Esophagus squamous epithelium (tissue), 5 donors: Measurements from ENCODE around the gene IRX5. TPM values are rescaled to one million over a fixed set of nuclear protein-coding genes. Genes with fewer than 3 reads are reported as not detected.
A peak's percentile ranks its signal among the peaks of the same experiment; 100 is the strongest.

Source experiments
- DNase-seq: peaks from one replicate; lab custom pipeline; 2025; lab: John Stamatoyannopoulos, UW
- H3K27ac ChIP-seq, 4 donors: fragments of 200-600 bp; sonication (generic); one replicate each; pipeline ENCODE4 v1.5.1; 2016 to 2019; ENCODE audit warnings: mild to moderate bottlenecking in 1 of 4
- H3K27me3 ChIP-seq, 4 donors: fragments of 200-600 bp; sonication (generic); 1 replicate in 3 of 4; 2 replicates in 1 of 4; pipeline versions ENCODE4 v1.5.1 to v1.6.0; 2017 to 2021; ENCODE audit warnings: antibody characterized with exemption in 1 of 4
- H3K36me3 ChIP-seq, 3 donors: fragments of 200-600 bp; sonication (generic); one replicate each; pipeline ENCODE4 v1.5.1; 2016 to 2019
- H3K4me1 ChIP-seq, 3 donors: fragments of 200-600 bp; sonication (generic); one replicate each; pipeline ENCODE4 v1.5.1; 2017 to 2019
- H3K4me3 ChIP-seq, 4 donors: fragments of 200-600 bp; sonication (generic); 1 replicate in 3 of 4; 2 replicates in 1 of 4; pipeline ENCODE4 v1.5.1; 2016 to 2019; ENCODE audit warnings: mild to moderate bottlenecking in 2 of 4, moderate library complexity in 1 of 4
- H3K9me3 ChIP-seq, 3 donors: fragments of 200-600 bp; sonication (generic); one replicate each; pipeline ENCODE4 v1.5.1; 2016 to 2019
- CTCF ChIP-seq, 6 experiments: fragments of 450-650 bp in 4 of 6; fragments of 200-600 bp in 2 of 6; sonication (generic) in 2 of 6; IDR thresholded peaks; one replicate each; pipeline ENCODE4 v1.5.1; 2016 to 2019; ENCODE audit warnings: antibody characterized with exemption in 6 of 6, mild to moderate bottlenecking in 4 of 6, moderate library complexity in 4 of 6
- POLR2A ChIP-seq, 4 donors: fragments of 450-650 bp; IDR thresholded peaks; one replicate each; pipeline ENCODE4 v1.6.1; 2017; ENCODE audit warnings: antibody characterized with exemption in 4 of 4, mild to moderate bottlenecking in 4 of 4, moderate library complexity in 3 of 4
- WGBS, 2 donors: methylation state at CpG; one replicate each; pipeline ENCODE4 v1.1.5; 2018; 5-methylcytosine and 5-hydroxymethylcytosine counted together
- intact Hi-C: fragments of 100-400 bp; cut with DNase I; formaldehyde crosslinking; loops from one replicate; pipeline ENCODE4 v1.15.0; 2022
- total RNA-seq, 4 donors: library from RNA; depleted of rRNA; stranded (reverse); fragments of >200 nt; gene quantifications; one replicate each; pipeline ENCODE4 v1.1.0, GENCODE V29; 2016
- donor health status: DM: yes; HTN: yes; CAD: no.

Gene IRX5
- total RNA-seq, 4 donors from 2014 or later, result 11.9 to 23.5 (median 14.0) TPM

GRCh38 chr16:54928411-54929089 lies 2.1 kb upstream of the IRX5 start:
- peaks cover 7 to 92% (median 16%) of the 10 kb centered on the region in 3 donors for H3K4me1 ChIP-seq
- peaks cover 0 to 94% (median 24%) of the 10 kb centered on the region in 4 donors for H3K27me3 ChIP-seq
- H3K36me3 ChIP-seq, result peaks cover 0 to 10% (median 0%) of the 10 kb centered on the region in 3 donors
- peak overlapping the region; percentile 88 to 92 (median 92) for H3K27ac ChIP-seq
- no peaks in the 10 kb centered on the region for H3K9me3 ChIP-seq
- H3K4me3 ChIP-seq, result peak overlapping the region; percentile 52 to 79 (median 68)
- TF ChIP-seq CTCF (IDR thresholded peaks at IDR 0.05), result peak in 2 of 6 experiments; percentile 17 to 29
- TF ChIP-seq POLR2A (IDR thresholded peaks at IDR 0.05), result no peak
- WGBS, 2 donors, result 0% methylated on average over 7 of the region's 101 CpGs
- no peak for DNase-seq
- intact Hi-C loops, result no loop called here

- H3K9me3 ChIP-seq, result no peaks in the 10 kb centered on the region
- peak overlapping the region; percentile 91 to 94 (median 92) for H3K27ac ChIP-seq
- peaks cover 7 to 92% (median 16%) of the 10 kb centered on the region in 3 donors for H3K4me1 ChIP-seq
- 0 to 1% methylated on average over 16 to 33 of the region's 73 CpGs for WGBS, 2 donors
- peaks cover 0 to 12% (median 0%) of the 10 kb centered on the region in 3 donors for H3K36me3 ChIP-seq
- peak; percentile 82 for DNase-seq
- TF ChIP-seq POLR2A (IDR thresholded peaks at IDR 0.05) (peak in 1 of 4 donors; percentile 68), CTCF (IDR thresholded peaks at IDR 0.05) (peak in 3 of 6 experiments; percentile 14 to 45 (median 16))
- H3K4me3 ChIP-seq, result peak overlapping the region; percentile 52 to 79 (median 68)
- intact Hi-C loops, result loop anchor here (5.0 kb wide), 2 partner anchors 282 to 642 kb away; partner anchors contain the start of gene IRX3
- H3K27me3 ChIP-seq, result peaks cover 0 to 94% (median 25%) of the 10 kb centered on the region in 4 donors
These were observed 1.3 kb upstream of the IRX5 start for GRCh38 chr16:54929090-54930004.

- no peak for DNase-seq
- WGBS, 2 donors, result 3 to 13% methylated on average over 14 to 24 of the region's 24 CpGs
- peak overlapping the region; percentile 52 to 79 (median 68) for H3K4me3 ChIP-seq
- H3K27me3 ChIP-seq, result peaks cover 0 to 94% (median 32%) of the 10 kb centered on the region in 4 donors
- TF ChIP-seq POLR2A (IDR thresholded peaks at IDR 0.05), result peak in 1 of 4 donors; percentile 49
- TF ChIP-seq CTCF (IDR thresholded peaks at IDR 0.05), result peak in 1 of 6 experiments; percentile 4
- H3K27ac ChIP-seq, result peak overlapping the region; percentile 91 to 94 (median 92)
- no peaks in the 10 kb centered on the region for H3K9me3 ChIP-seq
- peaks cover 7 to 92% (median 16%) of the 10 kb centered on the region in 3 donors for H3K4me1 ChIP-seq
- intact Hi-C loops, result loop anchor here (5.0 kb wide), 2 partner anchors 283 to 643 kb away; partner anchors contain the start of gene IRX3
- peaks cover 0 to 12% (median 0%) of the 10 kb centered on the region in 3 donors for H3K36me3 ChIP-seq
These were observed 129 bp downstream of the IRX5 start for GRCh38 chr16:54930869-54931119.

GRCh38 chr16:54931120-54932014 lies 702 bp downstream of the IRX5 start:
- H3K36me3 ChIP-seq, result peaks cover 0 to 12% (median 0%) of the 10 kb centered on the region in 3 donors
- 4 to 6% methylated on average over 19 to 20 of the region's 91 CpGs for WGBS, 2 donors
- no peaks in the 10 kb centered on the region for H3K9me3 ChIP-seq
- peaks cover 0 to 94% (median 31%) of the 10 kb centered on the region in 4 donors for H3K27me3 ChIP-seq
- H3K4me1 ChIP-seq, result peaks cover 7 to 92% (median 17%) of the 10 kb centered on the region in 3 donors
- peak overlapping the region; percentile 52 to 79 (median 68) for H3K4me3 ChIP-seq
- intact Hi-C loops, result loop anchor here (5.0 kb wide), 2 partner anchors 284 to 644 kb away; partner anchors contain the start of gene IRX3
- DNase-seq, result no peak
- TF ChIP-seq CTCF (IDR thresholded peaks at IDR 0.05), result no peak
- TF ChIP-seq POLR2A (IDR thresholded peaks at IDR 0.05), result no peak
- H3K27ac ChIP-seq, result peak overlapping the region; percentile 91 to 94 (median 92)
